Parathyroid adenoma (tissue), 2 donors: ENCODE results near the gene FAM53C.

ENCODE experiments used
- H2AFZ ChIP-seq: fragments of 300-600 bp; sonication (generic); one replicate; pipeline ENCODE4 v1.7.0; 2017; ENCODE audit warnings: antibody characterized with exemption, mild to moderate bottlenecking
- H3K27ac ChIP-seq: fragments of 300-600 bp; sonication (generic); one replicate; pipeline ENCODE4 v1.7.0; 2017
- H3K27me3 ChIP-seq: fragments of 300-600 bp; sonication (generic); one replicate; pipeline ENCODE4 v1.7.0; 2017; ENCODE audit warnings: low read length; ENCODE audit not compliant: control insufficient read depth, insufficient read depth
- H3K36me3 ChIP-seq: fragments of 300-600 bp; sonication (generic); one replicate; pipeline ENCODE4 v1.7.0; 2017; ENCODE audit warnings: low read length; ENCODE audit not compliant: control insufficient read depth, insufficient read depth
- H3K4me1 ChIP-seq: fragments of 300-600 bp; sonication (generic); one replicate; pipeline ENCODE4 v1.7.0; 2017; ENCODE audit warnings: control low read depth
- H3K4me2 ChIP-seq: fragments of 300-600 bp; sonication (generic); one replicate; pipeline ENCODE4 v1.7.0; 2017; ENCODE audit warnings: low read length
- H3K4me3 ChIP-seq: fragments of 300-600 bp; sonication (generic); one replicate; pipeline ENCODE4 v1.7.0; 2017; ENCODE audit warnings: low read depth, low read length
- H3K79me2 ChIP-seq: fragments of 300-600 bp; sonication (generic); one replicate; pipeline ENCODE4 v1.7.0; 2017; ENCODE audit warnings: control low read depth
- H3K9ac ChIP-seq: fragments of 300-600 bp; sonication (generic); one replicate; pipeline ENCODE4 v1.7.0; 2017; ENCODE audit warnings: mild to moderate bottlenecking
- H3K9me3 ChIP-seq: fragments of 300-600 bp; sonication (generic); one replicate; pipeline ENCODE4 v1.7.0; 2017; ENCODE audit warnings: low read length; ENCODE audit not compliant: control insufficient read depth
- TF ChIP-seq, protein P1 (sequence below): fragments of 300-600 bp; sonication (generic); IDR thresholded peaks from one replicate; pipeline ENCODE4 v1.7.0; 2017; ENCODE audit warnings: antibody characterized with exemption, mild to moderate bottlenecking
- donor health status: primary hyperparathyroidism.

The FAM53C gene

DNA sequence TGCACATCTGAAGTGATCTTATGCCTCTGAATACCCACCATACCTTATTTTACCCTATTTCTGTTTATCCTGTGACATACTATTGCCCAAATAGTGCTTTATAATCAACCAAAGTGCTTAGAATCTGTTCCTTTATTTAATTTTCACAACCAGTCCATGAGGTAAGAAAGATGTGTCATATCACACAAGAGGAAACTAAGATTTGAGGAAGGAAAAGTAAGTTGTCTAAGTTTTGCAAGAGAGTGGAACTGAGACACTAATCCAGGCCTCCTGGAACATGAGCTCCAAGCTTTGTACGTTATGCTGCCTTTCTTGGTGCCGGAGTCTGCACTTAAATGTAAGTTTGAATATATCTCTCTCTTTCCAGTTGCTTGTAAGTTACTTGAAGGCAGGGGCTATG lies 31.6 kb downstream of the FAM53C start:
- H3K27me3 ChIP-seq, result no peaks in the 10 kb centered on the region
- H3K79me2 ChIP-seq, result peaks cover 61% of the 10 kb centered on the region
- no peak overlapping the region for H3K4me2 ChIP-seq
- no peaks in the 10 kb centered on the region for H3K36me3 ChIP-seq
- no peak overlapping the region for H3K27ac ChIP-seq
- H3K4me3 ChIP-seq, result no peak overlapping the region
- TF ChIP-seq, protein P1, sequence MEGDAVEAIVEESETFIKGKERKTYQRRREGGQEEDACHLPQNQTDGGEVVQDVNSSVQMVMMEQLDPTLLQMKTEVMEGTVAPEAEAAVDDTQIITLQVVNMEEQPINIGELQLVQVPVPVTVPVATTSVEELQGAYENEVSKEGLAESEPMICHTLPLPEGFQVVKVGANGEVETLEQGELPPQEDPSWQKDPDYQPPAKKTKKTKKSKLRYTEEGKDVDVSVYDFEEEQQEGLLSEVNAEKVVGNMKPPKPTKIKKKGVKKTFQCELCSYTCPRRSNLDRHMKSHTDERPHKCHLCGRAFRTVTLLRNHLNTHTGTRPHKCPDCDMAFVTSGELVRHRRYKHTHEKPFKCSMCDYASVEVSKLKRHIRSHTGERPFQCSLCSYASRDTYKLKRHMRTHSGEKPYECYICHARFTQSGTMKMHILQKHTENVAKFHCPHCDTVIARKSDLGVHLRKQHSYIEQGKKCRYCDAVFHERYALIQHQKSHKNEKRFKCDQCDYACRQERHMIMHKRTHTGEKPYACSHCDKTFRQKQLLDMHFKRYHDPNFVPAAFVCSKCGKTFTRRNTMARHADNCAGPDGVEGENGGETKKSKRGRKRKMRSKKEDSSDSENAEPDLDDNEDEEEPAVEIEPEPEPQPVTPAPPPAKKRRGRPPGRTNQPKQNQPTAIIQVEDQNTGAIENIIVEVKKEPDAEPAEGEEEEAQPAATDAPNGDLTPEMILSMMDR, result no peak
- H3K9me3 ChIP-seq, result no peaks in the 10 kb centered on the region
- H3K9ac ChIP-seq, result no peak overlapping the region
- peaks cover 16% of the 10 kb centered on the region for H3K4me1 ChIP-seq
- no peak overlapping the region for H2AFZ ChIP-seq

DNA sequence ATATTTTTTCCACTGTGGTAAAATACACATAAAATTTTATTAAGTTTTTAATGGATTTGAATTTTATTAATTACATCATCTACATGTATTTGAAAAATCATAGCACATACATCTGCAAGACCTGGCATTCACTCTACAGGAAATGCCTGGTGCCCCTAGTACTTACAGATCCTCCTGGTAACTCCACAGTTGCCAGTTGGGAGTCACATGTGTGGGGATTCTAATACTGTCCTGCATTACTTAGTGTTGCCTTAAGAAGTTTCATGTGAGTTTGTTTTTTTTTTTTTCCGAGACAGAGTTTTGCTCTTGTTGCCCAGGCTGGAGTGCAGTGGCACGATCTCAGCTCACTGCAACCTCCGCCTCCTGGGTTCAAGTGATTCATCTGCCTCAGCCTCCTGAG lies 32.5 kb downstream of the FAM53C start:
- Histone ChIP-seq H2AFZ (no peak overlapping the region), H3K9me3 (no peaks in the 10 kb centered on the region), H3K4me3 (no peak overlapping the region), H3K4me1 (peaks cover 16% of the 10 kb centered on the region), H3K9ac (no peak overlapping the region), H3K27me3 (no peaks in the 10 kb centered on the region), H3K4me2 (no peak overlapping the region), H3K36me3 (no peaks in the 10 kb centered on the region), H3K79me2 (peaks cover 53% of the 10 kb centered on the region), H3K27ac (no peak overlapping the region)
- TF ChIP-seq, protein P1, result no peak

DNA sequence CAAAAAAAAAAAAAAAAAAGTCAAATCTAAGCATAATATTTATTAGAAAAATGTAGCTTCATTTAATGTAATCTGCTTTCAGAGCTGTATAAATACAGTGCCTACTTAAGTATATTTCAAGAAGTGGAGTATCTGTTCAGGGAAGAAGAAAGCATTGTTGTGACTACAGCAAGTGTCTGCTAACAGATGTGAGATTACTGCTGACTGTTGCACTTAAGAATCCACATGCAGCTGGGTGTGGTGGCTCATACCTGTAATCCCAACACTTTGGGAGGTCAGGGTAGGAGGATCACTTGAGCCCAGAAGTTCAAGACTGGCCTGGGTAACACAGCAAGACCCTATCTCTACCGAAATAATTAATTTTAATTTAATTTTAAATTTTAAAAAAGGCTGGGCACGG lies 33.4 kb downstream of the FAM53C start:
- H3K4me3 ChIP-seq, result no peak overlapping the region
- H3K36me3 ChIP-seq, result no peaks in the 10 kb centered on the region
- no peak overlapping the region for H2AFZ ChIP-seq
- no peaks in the 10 kb centered on the region for H3K27me3 ChIP-seq
- peaks cover 47% of the 10 kb centered on the region for H3K79me2 ChIP-seq
- no peak overlapping the region for H3K9ac ChIP-seq
- no peak overlapping the region for H3K27ac ChIP-seq
- no peaks in the 10 kb centered on the region for H3K9me3 ChIP-seq
- peaks cover 16% of the 10 kb centered on the region for H3K4me1 ChIP-seq
- no peak overlapping the region for H3K4me2 ChIP-seq
- TF ChIP-seq, protein P1, result no peak

DNA sequence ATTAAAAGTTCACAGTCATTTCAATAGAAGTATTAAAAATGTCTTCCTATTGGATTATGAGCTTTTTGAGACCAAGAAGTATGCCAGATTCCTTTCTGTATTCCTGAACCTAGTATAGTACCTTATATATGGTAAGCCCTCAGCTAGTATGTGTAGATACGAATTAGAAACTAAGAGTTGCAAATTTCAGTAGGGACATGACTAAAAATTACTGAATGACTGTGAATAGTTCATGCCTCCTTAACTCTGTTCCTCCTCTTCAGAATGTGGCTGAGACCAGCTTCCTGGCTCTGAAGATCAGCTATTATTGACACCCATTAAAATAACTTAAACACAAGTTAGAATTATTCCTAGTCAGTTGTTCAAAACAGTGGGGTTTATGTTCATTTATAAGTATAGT lies 34.2 kb downstream of the FAM53C start:
- Histone ChIP-seq H3K27me3 (no peaks in the 10 kb centered on the region), H3K36me3 (no peaks in the 10 kb centered on the region), H3K9me3 (no peaks in the 10 kb centered on the region), H3K79me2 (peaks cover 40% of the 10 kb centered on the region), H3K4me1 (peaks cover 11% of the 10 kb centered on the region), H3K9ac (no peak overlapping the region), H3K4me2 (no peak overlapping the region), H3K27ac (no peak overlapping the region), H2AFZ (no peak overlapping the region), H3K4me3 (no peak overlapping the region)
- TF ChIP-seq, protein P1, result no peak

DNA sequence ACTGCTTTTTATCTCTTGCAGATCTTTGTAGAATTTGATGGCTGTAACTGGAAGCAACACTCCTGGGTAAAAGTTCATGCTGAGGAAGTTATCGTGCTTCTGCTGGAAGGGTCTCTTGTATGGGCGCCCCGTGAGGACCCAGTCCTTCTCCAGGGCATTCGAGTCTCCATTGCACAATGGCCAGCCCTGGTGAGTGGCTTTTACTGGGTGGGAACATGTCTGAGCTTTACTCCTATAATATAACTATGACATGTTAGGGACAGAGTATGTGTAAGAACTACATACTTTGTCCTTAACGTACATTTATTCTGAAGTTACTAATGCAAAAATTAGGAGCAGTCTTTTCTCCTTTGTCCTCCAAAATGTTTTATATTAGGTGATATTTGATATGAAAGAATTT lies 34.6 kb downstream of the FAM53C start:
- H3K27ac ChIP-seq, result no peak overlapping the region
- H3K79me2 ChIP-seq, result peaks cover 37% of the 10 kb centered on the region
- no peaks in the 10 kb centered on the region for H3K27me3 ChIP-seq
- H3K4me3 ChIP-seq, result no peak overlapping the region
- TF ChIP-seq, protein P1, result no peak
- peaks cover 11% of the 10 kb centered on the region for H3K4me1 ChIP-seq
- no peak overlapping the region for H2AFZ ChIP-seq
- no peak overlapping the region for H3K4me2 ChIP-seq
- no peak overlapping the region for H3K9ac ChIP-seq
- H3K9me3 ChIP-seq, result no peaks in the 10 kb centered on the region
- no peaks in the 10 kb centered on the region for H3K36me3 ChIP-seq
